HG03175 (cell line): ENCODE data around the gene SLC12A2.
A peak's percentile ranks its signal among the peaks of the same experiment; 100 is the strongest.

Source experiments
- ATAC-seq: cut with Tn5 transposase; IDR thresholded peaks from one replicate; pipeline ENCODE4 v1.9.1; 2021; ENCODE audit warnings: mild to moderate bottlenecking, moderate library complexity; ENCODE audit not compliant: unreplicated experiment

The SLC12A2 gene

DNA sequence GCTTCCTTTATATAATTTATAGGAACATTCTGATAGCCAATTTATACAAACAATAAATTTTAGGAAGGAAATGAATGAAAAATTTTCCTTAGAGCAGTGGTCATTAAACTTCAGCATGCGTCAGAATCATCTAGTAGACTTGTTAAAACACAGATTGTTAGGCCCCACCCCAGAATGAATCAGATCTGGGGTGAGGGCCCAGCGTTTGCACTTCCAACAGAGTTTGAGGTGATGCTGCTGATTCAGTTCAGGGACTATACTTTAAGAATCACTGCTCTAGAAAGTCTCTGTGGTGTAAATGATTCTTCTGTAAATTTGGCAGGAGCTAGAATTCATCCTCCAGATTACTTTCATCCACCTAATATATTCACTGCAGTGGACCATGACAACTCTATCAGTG is 80.4 kb downstream of the SLC12A2 start:
- no peak for ATAC-seq

DNA sequence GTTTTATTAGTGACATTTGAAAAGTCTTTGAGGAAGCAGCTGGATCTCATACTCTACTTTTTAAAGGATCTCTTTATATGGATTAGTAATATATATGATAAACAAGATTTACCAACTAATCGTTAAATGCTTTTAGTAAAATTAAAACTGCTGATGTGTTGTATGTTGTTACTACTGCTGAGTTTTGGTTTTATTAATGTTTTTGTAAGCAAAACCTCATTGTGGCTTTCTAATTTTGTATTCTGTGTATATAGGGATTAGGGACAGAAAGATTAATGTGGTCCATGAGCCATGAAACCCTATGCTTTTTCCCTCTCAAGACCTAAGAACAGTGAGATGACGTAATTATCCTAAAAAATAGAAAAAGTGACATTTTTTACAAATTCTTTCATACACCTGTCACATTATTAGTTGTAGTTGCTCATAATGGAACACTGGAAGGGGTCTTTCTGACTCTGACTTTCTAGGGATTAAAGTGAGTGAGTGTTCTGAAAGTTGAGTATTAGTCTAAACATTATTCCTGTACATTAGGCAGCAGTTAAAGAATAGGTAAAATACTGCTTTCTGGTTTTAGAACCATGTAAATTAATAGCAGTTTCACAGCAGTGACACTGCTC is 85.9 kb downstream of the SLC12A2 start:
- no peak for ATAC-seq

GRCh38 chr5:128172102-128172501 is 88.5 kb downstream of the SLC12A2 start:
- no peak for ATAC-seq

- ATAC-seq, result no peak
These were observed 91.4 kb downstream of the SLC12A2 start for GRCh38 chr5:128174951-128175350.

DNA sequence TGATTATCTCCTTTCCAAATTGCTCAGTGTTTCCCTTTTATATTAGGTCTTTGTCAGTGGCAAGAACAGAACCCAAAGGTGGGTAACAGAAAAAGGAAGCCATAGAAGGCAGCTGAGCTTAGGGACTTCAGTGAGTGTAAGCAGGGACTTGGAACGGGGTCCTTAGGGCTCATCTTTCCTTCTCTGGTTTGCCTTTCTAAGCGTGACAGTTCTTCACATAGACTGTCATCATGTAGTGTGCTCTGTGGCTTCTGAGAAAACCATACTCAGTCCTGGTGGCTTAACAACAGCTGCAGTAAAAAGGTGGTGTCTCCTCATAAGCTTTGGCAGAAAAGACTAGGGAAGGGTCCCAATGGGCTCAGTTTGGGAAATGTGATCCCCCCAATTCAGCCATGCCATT is 108.8 kb downstream of the SLC12A2 start:
- ATAC-seq, result no peak

DNA sequence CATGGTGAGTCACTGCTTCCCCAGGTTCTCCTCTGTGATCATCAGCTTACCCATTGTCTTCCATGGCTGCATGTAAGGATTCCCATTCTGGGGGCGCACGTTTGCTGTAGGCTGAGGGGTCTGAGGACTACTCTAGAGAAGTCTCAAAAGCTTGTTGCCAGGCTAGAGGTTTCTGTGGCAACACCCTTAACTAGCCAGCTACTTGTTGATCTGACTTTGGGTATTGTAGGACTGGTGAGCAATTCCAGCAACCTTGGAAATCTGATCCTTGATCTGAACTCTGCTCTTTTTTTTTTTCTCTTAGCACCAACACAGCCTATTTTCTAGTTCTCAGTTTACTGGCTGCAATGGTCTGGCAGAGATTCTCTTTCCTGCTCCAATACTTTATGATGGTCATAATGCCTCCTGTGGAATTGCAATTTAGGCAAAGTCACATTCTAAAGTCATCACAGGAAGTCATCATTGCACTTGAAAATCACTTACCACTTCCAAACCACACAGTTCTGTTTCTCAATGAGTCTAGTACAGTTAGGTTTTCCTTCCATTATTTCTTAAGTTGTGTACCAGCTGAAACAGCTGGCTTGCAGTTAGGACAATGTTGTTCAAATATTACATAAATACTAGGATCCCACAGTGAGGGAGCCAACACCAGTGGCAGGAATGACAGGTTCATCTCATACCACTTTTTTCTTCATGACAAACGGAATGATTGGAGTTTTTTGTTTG is 110.3 kb downstream of the SLC12A2 start:
- no peak for ATAC-seq

GRCh38 chr5:128195316-128195715 is 111.8 kb downstream of the SLC12A2 start:
- no peak for ATAC-seq

GRCh38 chr5:128196080-128196479 is 112.5 kb downstream of the SLC12A2 start:
- no peak for ATAC-seq

DNA sequence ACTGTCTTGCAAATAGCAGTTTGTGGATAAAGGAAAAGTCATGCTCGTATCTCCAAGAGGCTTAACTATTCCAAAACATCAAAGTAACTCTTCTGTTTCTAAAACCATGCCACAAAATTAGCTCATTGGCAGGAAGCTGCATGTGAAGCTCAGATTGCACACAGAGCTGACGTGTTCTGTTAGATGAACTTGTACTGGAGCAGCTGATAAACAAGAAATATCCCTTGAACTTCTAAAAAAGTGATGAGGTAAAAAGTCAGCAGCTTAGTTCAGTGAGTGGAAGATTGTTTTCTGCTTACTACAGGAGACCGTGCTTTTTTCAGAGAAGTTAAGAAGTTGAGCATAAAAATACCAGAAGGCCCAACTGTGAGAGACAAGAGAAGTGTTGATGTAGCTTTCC is 113.2 kb downstream of the SLC12A2 start:
- no peak for ATAC-seq

DNA sequence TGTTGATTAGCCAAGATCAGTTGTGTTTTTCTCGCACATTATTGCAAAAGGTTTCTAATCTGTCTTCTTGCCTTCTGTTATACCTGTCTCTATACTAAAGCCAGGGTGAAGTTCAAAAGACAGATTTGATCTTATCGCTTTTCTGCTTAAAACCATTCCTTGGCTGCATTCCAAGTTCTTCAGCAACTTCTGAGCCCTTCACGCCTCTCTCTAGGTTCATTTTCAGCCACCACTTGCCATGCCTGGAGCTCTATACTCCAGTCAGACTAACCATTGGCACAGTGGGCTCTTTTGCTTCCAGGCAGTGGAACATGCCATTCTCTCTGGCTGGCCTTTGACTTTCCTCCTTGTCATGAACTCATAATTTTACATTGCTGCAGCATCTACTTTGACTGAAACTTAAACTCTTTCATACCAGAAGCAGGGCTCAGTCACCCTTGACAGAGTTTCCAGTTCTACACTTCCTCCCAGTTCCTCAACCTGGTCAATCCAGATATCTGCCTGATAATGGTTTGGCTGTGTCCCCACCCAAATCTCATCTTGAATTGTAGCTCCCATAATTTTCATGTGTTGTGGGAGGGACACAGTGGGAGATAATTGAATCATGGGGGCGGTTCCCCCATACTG is 114.4 kb downstream of the SLC12A2 start:
- peak; percentile 33 for ATAC-seq

GRCh38 chr5:128199104-128199503 is 115.5 kb downstream of the SLC12A2 start:
- no peak for ATAC-seq

GRCh38 chr5:128199611-128200010 is 116.0 kb downstream of the SLC12A2 start:
- no peak for ATAC-seq

GRCh38 chr5:128201065-128201926 is 117.7 kb downstream of the SLC12A2 start:
- ATAC-seq, result peak; percentile 91

DNA sequence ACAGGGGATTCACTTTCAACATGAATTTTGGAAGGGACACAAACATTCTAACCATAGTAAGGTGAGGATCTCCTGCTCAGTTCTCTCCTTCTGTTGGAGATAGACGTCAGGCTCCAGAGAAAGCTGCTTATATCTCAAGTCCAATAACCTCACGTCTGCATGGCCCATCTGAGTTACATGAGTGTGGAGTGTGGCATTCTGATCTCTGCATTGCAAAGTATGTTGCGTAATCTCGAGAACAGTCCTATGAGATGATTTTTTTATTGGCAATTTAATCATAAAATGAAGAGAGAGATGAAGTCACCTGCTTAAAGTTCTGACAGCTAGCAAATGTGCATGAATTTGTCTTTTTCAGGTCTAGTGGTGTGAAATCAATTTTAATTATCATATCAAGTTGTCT is 118.8 kb downstream of the SLC12A2 start:
- ATAC-seq, result no peak

GRCh38 chr5:128208436-128208835 is 124.9 kb downstream of the SLC12A2 start:
- no peak for ATAC-seq

GRCh38 chr5:128212191-128212806 is 128.7 kb downstream of the SLC12A2 start:
- no peak for ATAC-seq

- no peak for ATAC-seq
These were observed 129.8 kb downstream of the SLC12A2 start for GRCh38 chr5:128213340-128213739.

DNA sequence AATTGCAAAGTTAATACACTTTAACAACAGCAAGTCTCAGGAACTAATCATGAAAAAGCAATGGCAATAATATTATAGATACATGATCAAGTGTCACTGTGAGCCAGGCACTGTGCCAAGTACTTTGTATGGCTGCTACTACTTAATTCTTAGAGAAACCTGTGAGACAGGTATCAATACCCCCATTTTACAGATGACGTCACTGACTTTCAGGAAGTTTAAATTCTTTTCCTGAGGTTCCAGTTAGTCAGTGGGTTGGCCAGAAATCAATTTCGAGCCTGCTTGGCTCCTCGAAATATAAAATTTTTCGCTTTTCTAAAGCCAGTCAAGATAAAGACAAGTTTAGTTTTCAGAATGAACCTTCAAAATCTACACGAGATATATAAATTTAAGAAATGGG is 130.3 kb downstream of the SLC12A2 start:
- no peak for ATAC-seq

DNA sequence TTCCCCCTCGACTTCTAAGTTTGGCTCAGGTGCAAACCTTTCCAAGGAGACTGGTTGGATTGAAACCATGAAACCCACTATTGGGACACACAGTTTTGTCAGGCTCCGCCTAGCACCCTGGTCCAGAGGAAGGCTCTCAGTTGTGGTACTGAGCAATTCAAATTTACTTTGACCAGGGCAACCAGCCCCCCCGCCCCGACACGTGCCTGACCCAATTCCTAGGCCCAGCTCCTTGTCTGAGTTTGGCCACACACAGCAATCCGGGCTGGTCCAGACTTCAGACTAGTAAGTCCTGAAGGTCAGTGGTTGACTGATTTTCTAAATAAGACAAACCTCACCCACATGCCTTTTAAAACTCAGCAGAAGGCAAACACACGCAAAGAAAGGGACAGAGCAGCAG is 132.7 kb downstream of the SLC12A2 start:
- no peak for ATAC-seq

GRCh38 chr5:128216860-128217531 is 133.4 kb downstream of the SLC12A2 start:
- ATAC-seq, result no peak
